OCI-M1 (cell line): ENCODE measurements around the gene PTPRN2.
A peak's percentile ranks its signal among the peaks of the same experiment; 100 is the strongest.
"Not testable (repeated sequence)": the region's sequence is repeated elsewhere in the genome, so short reads cannot be mapped to it uniquely, and the experiment has no call there.

ENCODE experiments used
- DNase-seq: peaks from one replicate; lab custom pipeline; 2025; lab: John Stamatoyannopoulos, UW

Gene PTPRN2

GRCh38 chr7:158366916-158367633 lies 220.5 kb downstream of the PTPRN2 start:
- DNase-seq, result no peak

DNA sequence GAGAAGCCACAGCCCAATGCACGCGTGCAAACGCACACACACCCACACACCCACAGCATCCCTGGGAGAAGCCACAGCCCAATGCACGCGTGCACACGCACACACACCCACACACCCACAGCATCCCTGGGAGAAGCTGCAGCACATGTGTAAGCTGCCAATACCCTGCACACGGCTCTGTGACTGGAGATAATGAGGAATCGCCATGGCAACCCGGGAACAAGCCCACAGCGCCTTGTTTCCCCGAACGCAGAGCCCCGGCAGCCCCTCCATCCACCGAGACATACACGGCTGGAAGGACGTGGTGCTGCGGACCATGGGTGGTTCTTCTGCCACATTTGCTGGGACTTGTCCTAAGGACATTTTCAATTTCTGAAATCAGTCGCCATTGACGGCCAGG lies 221.3 kb downstream of the PTPRN2 start:
- no peak for DNase-seq

DNA sequence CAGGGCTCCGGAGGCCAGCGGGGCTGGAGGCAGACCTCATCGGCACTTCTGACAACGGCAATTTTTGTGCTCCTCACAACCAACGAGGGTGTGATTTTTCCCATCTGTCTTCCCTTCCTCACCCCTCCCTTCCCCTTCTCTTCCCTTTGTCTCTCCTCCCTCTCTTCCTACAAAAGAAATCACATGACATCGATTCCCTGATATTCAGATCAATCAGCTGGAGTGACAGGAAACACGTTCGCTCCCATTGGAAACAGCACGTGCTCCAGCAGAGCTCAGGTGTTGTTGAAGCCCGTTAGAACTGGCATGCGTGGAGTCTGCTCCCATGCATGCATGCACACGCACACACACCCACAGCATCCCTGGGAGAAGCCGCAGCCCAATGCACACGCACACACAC lies 222.4 kb downstream of the PTPRN2 start:
- DNase-seq, result no peak

GRCh38 chr7:158364451-158364850 lies 223.2 kb downstream of the PTPRN2 start:
- DNase-seq, result no peak

DNA sequence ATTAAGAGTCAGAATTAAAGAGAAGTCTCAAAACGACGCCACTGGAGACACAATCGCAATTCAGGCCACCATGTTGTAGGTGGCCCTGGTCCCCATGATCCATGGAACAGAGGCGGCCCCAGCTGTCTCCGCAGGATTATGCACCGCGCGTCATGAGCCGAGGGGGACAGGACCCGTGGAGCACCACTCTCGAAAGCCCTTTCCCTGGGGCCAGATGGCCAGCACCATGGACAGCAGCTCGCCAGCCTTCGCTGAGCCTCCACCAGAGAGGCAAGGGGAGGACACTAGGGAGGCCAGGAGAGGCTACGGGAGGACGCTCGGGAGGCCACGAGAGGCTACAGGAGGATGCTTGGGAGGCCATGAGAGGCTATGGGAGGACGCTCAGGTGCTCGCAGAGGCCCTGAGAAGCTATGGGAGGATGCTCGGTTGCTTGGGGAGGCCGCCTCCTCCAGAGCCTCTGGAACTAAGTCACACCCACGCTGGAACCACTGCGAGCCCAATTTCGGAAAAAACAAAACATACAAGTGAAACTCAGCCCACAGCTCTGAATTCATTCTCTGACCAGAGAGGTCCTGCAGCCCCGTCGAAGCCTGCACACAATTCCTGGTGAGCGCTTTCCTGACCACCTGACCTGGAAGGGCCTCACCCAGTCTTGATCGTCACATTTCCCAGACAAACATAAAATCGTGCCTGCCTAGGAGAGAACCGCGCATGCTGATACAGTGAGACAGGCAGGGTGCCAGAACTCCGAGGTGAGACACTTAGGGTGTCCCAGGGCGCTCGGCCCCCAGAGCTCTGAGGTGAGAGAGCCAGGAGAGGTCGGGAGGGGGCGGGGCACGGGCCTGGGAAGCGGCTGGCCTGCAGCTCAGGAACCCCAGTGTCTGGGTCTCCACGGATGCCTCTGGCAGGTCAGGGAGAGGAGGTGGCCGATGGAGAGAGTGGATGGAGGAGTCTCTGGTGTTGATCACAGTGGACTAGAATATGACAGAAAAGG lies 224.4 kb downstream of the PTPRN2 start:
- DNase-seq, result no peak

- DNase-seq, result no peak
Observed at GRCh38 chr7:158362001-158362400, 225.6 kb downstream of the PTPRN2 start.

DNA sequence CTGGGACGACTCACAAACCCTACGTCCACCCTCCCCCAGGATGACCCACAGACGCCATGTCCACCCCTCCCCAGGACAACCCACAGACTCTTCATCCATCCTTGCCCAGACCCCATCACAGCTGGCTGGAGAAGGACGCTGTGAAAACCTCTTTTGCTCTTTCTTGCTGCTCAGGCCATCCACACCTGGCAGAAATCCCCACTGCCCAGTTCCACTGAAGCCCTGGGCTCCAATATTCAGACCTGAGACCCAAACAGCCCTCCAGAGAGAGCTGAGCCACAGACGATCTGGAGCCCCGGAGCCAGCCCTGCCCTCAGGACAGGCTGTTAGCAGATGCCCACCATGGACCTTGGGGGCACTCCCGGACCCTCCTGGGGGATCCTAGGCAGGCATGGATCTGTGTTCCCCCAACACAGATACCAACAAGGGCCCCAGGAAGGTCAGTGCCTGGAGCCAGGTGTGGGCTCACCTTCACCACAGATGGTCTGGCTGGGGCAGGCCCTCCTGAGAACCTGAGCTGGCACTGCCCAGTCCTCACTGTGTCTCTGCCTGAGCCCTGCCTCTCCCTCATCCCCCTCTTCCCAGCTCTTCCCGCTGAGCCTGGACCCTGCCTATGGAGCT lies 226.2 kb downstream of the PTPRN2 start:
- DNase-seq, result no peak

DNA sequence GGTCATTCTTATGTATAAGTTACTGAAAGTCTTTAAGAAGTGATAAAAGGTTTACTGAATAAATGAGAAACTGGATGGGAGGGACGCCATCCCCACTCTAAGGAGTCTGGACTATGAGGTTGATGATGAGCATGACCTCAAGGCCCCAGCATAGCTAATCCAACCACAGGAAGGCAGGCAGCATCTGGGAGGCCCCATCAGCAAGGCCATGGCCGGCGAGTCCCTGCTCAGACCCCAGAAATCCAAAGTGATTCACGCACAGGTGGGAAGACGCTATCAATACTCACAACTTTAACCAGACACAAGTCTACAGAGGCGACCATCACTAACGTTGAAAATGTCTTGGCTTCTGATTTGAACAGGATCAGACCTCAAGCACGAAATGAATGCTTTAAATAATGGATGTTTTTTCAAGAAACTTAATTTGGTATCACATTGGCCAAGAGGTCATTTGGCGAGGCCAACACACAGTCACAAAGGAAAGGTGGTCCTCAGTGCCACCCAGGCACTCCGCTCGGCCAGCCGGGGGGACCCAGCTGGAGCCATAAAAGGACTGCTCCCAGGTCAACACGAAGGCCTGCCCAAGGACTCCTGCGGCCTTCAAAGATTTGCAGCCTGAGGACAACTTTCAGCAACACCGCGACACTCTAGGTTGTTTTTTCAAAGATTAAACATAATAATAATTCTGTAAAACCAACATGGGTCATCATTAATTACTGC lies 228.5 kb downstream of the PTPRN2 start:
- no peak for DNase-seq

DNA sequence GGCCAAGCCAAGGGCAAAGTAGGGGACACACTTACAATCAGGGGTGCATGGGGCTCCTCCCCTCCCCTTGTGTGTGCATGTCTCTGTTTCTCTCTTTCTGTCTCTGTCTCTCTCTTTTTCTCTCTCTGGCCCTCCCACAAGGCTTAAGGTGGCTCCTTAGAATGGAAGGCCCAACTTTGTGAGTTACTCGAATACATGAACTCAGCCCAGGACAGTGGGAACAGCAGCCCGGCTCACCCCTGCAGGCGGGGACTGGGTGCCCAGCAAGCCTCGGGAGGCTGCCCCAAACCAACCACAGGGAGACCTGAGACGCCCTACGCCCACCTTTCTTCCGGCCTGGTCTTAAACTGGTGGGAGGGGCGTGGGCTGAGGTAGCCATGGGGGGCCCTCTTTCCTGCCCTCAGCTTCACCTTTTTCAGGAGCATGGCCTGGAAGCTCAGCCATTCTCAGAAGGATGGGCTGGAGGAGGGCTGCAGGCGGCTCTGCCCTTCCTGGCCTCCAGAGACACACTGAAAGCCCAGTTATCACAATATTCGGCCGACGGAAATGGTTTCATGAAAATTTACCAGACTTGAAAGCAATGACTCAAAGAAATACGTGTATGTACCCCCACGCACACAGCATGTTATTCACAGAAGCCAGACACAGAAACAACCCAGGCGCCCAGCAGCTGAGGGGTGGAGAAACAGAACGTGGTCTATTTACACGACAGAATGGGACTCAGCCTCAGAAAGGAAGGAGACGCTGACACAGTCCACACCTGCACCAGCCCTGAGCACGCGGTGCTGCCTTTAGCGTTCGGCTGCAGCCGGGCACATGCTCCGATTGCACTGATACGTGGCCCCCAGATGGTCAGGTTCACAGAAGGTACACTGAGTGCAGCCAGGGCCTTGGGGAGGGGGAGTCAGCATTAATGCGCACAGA lies 229.5 kb downstream of the PTPRN2 start:
- DNase-seq, result no peak

- no peak for DNase-seq
Observed at GRCh38 chr7:158357106-158357897, 230.3 kb downstream of the PTPRN2 start.

- DNase-seq, result no peak
Observed at GRCh38 chr7:158356454-158356853, 231.2 kb downstream of the PTPRN2 start.

DNA sequence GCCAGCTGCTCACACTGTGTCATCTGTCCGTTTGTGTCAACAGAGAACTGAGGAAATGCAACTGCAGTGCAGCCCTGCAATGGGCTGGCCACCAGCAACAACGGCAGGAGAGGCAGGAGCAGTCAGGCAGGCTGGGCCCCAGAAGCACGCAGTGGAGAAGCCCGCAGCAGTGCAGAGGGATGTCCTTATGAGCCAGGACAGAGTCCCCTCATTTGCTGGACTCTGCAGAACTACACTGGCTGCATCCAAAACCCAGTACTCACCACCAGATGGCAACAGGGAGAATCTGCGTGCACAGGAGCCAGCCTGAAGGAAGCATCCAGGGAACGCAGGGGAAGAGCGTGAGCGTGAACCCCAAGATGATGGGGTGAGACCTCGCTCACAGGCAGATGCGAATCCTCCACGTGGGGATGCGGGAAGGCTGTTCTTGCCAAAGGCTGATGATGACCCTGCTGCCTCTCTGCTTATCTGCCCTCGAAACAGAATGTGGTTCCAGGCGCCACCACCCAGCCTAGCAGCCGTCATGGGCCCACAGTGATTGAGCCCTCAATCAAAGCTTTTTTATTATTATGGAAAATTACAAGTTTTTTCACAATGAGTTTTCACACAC lies 232.1 kb downstream of the PTPRN2 start:
- no peak for DNase-seq

DNA sequence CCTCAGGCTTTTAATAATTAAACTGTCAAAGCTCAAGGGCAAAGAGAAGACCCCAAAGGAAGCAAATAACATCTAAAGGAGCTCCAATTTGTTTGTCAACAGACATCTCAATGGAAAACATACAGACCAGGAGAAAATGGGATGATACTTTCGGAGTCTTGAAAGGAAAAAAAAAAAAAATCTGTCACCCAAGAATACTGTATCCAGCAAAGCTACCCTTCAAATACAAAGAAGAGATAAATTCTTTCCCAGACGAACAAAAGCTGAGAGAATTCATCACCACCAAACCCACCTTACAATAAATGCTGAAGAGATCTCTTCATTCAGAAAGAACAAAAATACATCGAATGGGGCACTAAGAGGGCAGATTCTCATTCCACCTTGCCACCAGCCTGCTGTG lies 232.8 kb downstream of the PTPRN2 start:
- no peak for DNase-seq

DNA sequence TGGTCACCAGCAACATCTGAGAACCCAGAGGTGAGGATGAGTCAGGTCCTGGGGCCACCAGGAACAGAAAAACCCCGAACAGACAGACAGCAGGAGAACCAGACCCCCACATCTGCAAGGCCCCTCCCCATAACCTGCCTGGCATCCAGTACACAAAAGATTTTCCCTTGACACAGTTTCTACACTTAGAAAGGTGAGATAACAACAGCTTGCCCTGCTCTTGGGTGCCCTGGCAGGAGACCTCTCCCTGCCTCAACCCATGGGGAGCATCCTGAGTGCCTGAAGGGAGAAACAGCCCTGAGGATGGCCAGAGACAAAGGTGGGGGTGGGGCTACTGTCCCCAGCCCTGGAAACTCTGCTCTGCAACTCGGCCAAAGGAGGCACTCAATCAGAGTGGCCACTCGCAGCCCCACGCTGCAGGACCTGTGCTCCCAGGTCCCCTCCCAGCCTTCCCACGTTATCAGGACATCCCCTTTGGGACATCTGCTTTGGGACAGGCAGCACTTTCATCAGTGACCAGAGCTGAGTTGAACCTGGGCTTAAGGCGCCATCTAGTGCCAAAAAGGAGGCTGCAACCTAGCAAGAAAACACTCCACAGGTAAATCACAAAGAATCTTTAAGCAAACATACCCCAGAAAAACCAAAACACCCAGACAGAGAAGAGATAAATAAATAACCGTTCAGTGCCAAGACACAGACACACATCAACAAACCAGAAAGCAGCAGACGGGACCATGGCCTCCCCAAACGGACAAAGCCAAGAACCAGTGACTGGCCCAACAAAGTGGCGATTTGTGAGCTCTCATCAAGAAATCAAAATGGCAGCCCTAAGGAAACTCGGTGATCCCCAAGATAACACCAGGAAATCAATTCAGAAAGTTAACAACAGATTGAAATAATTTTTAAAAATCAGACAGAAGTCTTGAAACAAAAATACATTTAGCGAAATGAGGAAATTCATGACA lies 233.7 kb downstream of the PTPRN2 start:
- DNase-seq, result peak; percentile 47

DNA sequence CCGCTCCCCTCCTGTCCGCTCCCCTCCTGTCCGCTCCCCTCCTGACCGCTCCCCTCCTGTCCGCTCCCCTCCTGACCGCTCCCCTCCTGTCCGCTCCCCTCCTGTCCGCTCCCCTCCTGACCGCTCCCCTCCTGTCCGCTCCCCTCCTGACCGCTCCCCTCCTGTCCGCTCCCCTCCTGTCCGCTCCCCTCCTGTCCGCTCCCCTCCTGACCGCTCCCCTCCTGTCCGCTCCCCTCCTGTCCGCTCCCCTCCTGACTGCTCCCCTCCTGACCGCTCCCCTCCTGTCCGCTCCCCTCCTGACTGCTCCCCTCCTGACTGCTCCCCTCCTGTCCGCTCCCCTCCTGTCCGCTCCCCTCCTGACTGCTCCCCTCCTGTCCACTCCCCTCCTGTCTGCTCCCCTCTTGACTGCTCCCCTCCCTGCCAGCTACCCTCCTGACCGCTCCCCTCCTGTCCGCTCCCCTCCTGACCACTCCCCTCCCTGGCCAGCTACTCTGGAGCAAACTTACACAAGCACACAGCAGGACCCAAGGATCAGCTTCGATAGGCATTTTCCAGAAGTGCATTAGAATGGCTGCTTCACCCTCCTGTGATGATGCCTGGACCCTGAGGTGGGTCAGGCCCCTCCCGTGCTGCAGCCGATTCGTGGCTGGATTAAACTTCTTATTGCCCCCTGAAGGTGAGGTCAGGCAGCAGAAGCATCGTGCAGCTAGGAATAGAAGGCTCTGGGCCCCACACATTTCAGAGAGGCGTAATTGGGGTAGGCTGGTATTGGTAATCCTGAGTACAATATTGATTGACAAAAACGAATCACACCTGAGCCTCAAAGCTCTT lies 235.5 kb downstream of the PTPRN2 start:
- DNase-seq, result not testable (repeated sequence)

DNA sequence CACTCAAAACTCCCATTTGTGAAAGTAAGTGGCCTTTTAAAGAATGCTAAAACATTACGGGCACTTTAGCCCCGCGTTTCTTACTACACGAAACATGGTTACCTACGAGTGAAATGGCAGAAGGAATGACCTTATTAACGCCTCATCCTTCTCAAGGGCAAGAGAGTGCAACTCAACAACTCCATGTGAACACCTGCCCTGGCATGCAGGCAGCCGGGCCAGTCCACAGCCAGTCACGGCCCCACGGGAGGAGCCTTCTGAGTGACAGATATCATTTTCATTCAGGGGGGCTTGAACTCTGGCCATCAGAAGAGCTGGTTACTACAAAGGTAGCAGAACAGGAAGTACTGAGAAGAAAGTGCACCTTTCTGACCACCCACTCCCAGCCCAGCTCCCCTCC lies 236.1 kb downstream of the PTPRN2 start:
- no peak for DNase-seq

- no peak for DNase-seq
Observed at GRCh38 chr7:158351051-158351450, 236.6 kb downstream of the PTPRN2 start.
